ENCODE data around the gene RGS10. TPM values are rescaled to one million over a fixed set of nuclear protein-coding genes. Genes with fewer than 3 reads are reported as not detected.

The RGS10 gene
- total RNA-seq, 1 donor = 35.4 TPM

GRCh38 chr10:119501690-119502089, 40.8 kb downstream of the RGS10 start:
- no peak for DNase-seq (ENCODE audit: low read depth)
- H3K4me3 ChIP-seq (ENCODE audit: low read depth, low read length) = no peak overlapping the region
- no peak for TF ChIP-seq CTCF (IDR thresholded peaks at IDR 0.05; ENCODE audit: insufficient read depth, low read depth, low read length)

- no peak for DNase-seq (ENCODE audit: low read depth)
- no peak overlapping the region for H3K4me3 ChIP-seq (ENCODE audit: low read depth, low read length)
- no peak for TF ChIP-seq CTCF (IDR thresholded peaks at IDR 0.05; ENCODE audit: insufficient read depth, low read depth, low read length)
Measured at GRCh38 chr10:119500821-119501220, 41.7 kb downstream of the RGS10 start.

- DNase-seq (ENCODE audit: low read depth) = peak; percentile 62
- TF ChIP-seq CTCF (IDR thresholded peaks at IDR 0.05; ENCODE audit: insufficient read depth, low read depth, low read length) = no peak
- no peak overlapping the region for H3K4me3 ChIP-seq (ENCODE audit: low read depth, low read length)
Measured at GRCh38 chr10:119500123-119500795, 42.3 kb downstream of the RGS10 start.

GRCh38 chr10:119499677-119500002, 42.9 kb downstream of the RGS10 start:
- DNase-seq (ENCODE audit: low read depth) = no peak
- TF ChIP-seq CTCF (IDR thresholded peaks at IDR 0.05; ENCODE audit: insufficient read depth, low read depth, low read length) = no peak
- H3K4me3 ChIP-seq (ENCODE audit: low read depth, low read length) = no peak overlapping the region

GRCh38 chr10:119498889-119499676, 43.4 kb downstream of the RGS10 start:
- TF ChIP-seq CTCF (IDR thresholded peaks at IDR 0.05; ENCODE audit: insufficient read depth, low read depth, low read length) = no peak
- no peak overlapping the region for H3K4me3 ChIP-seq (ENCODE audit: low read depth, low read length)
- DNase-seq (ENCODE audit: low read depth) = peak; percentile 50

- no peak for DNase-seq (ENCODE audit: low read depth)
Measured at GRCh38 chr10:119497243-119497642, 45.3 kb downstream of the RGS10 start.

More at GRCh38 chr10:119497243-119497642, 45.3 kb downstream of the RGS10 start:
- no peak overlapping the region for H3K4me3 ChIP-seq (ENCODE audit: low read depth, low read length)
- no peak for TF ChIP-seq CTCF (IDR thresholded peaks at IDR 0.05; ENCODE audit: insufficient read depth, low read depth, low read length)

All from fibroblast of villous mesenchyme (primary cell).